C4-2B (cell line): Measurements from ENCODE around the gene RUSF1.

Source experiments
- ZFX ChIP-seq: fragments of 450-650 bp; IDR thresholded peaks from 2 replicates; pipeline ENCODE4 v1.6.1; 2017
- TF ChIP-seq, protein P1 (sequence below): fragments of 450-650 bp; conservative IDR thresholded peaks from 2 replicates; pipeline ENCODE4 v1.5.1; 2017; ENCODE audit warnings: mild to moderate bottlenecking

DNA sequence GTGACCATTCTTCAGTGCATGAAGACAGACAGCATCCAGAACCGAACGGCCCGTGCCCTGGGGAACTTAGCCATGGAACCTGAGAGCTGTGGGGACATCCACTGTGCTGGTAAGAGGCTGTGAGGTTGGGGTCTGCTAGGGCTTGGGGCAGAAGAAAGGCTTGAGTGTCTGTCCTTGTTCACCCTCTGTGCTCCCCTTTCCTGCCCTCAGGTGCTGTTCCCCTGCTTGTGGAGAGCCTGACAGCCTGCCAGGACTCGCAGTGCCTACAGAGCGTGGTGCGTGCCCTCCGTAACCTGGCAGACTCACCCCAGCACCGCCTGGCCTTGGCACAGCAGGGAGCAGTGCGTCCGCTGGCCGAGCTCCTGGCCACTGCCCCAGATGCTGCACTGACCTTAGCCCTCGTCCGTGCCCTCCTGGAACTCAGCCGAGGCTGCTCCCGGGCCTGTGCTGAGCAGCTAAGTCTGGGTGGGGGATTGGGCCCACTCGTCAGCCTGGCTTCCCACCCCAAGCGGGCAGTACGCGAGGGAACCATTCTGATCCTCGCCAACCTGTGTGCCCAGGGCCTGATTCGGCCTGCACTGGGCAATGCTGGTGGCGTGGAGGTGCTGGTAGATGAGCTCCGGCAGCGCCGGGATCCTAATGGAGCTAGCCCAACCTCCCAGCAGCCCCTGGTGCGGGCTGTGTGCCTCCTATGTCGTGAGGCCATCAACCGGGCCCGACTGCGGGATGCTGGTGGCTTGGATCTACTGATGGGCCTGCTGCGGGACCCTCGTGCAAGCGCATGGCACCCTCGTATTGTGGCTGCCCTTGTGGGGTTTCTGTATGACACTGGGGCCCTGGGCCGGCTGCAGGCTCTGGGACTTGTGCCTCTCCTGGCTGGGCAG, 46.0 kb downstream of the RUSF1 start:
- TF ChIP-seq, protein P1, sequence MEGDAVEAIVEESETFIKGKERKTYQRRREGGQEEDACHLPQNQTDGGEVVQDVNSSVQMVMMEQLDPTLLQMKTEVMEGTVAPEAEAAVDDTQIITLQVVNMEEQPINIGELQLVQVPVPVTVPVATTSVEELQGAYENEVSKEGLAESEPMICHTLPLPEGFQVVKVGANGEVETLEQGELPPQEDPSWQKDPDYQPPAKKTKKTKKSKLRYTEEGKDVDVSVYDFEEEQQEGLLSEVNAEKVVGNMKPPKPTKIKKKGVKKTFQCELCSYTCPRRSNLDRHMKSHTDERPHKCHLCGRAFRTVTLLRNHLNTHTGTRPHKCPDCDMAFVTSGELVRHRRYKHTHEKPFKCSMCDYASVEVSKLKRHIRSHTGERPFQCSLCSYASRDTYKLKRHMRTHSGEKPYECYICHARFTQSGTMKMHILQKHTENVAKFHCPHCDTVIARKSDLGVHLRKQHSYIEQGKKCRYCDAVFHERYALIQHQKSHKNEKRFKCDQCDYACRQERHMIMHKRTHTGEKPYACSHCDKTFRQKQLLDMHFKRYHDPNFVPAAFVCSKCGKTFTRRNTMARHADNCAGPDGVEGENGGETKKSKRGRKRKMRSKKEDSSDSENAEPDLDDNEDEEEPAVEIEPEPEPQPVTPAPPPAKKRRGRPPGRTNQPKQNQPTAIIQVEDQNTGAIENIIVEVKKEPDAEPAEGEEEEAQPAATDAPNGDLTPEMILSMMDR: no peak
- TF ChIP-seq ZFX: no peak
